GM23338 (cell line): ENCODE results near the gene CLSTN1. TPM values are rescaled to one million over a fixed set of nuclear protein-coding genes. Genes with fewer than 3 reads are reported as not detected.

ENCODE experiments used
- CTCF ChIP-seq, 2 experiments: fragments of 200-600 bp in 1 of 2; sonication (generic) in 1 of 2; conservative IDR thresholded peaks; 2 replicates each; pipeline versions ENCODE4 v1.5.1 to v1.6.1; 2016 to 2017; ENCODE audit warnings: antibody characterized with exemption in 2 of 2, low read depth in 2 of 2, mild to moderate bottlenecking in 2 of 2, moderate library complexity in 1 of 2
- EZH2 ChIP-seq: fragments of 200-600 bp; sonication (generic); IDR thresholded peaks from one replicate; pipeline ENCODE4 v1.8.0; 2017; ENCODE audit warnings: antibody characterized with exemption, mild to moderate bottlenecking, low read depth; ENCODE audit not compliant: unreplicated experiment
- JUNB ChIP-seq: IDR thresholded peaks from one replicate; pipeline ENCODE4 v1.6.1; 2016; ENCODE audit warnings: antibody characterized with exemption; ENCODE audit not compliant: unreplicated experiment
- NANOG ChIP-seq: IDR thresholded peaks from 2 replicates; pipeline ENCODE4 v1.6.1; 2016; ENCODE audit warnings: antibody characterized with exemption, borderline replicate concordance
- POLR2AphosphoS5 ChIP-seq: IDR thresholded peaks from 2 replicates; pipeline ENCODE4 v1.6.1; 2016; ENCODE audit warnings: antibody characterized with exemption, low read depth
- STAT1 ChIP-seq: IDR thresholded peaks from one replicate; pipeline ENCODE4 v1.6.1; 2016; ENCODE audit warnings: antibody characterized with exemption; ENCODE audit not compliant: unreplicated experiment
- polyA plus RNA-seq: library from polyadenylated mRNA; unstranded; fragments of >200 nt; fragmentation: Nextera tagmentation; extraction: Ambion mirVana; gene quantifications from 2 replicates; pipeline ENCODE4 v1.2.1, GENCODE V29; 2016
- total RNA-seq: library from RNA; depleted of rRNA; stranded (reverse); fragments of >200 nt; shearing (Covaris generic); gene quantifications from 2 replicates; pipeline ENCODE4 v1.2.3, GENCODE V29; 2014
- TF ChIP-seq, protein P1 (sequence below): fragments of 250-450 bp; sonication (Bioruptor Pico); IDR thresholded peaks from 2 replicates; pipeline ENCODE4 v1.5.0; 2020; ENCODE audit warnings: mild to moderate bottlenecking, moderate library complexity
- TF ChIP-seq, protein P2 (sequence below): IDR thresholded peaks from 2 replicates; pipeline ENCODE4 v1.6.1; 2016; ENCODE audit warnings: antibody characterized with exemption

CLSTN1 gene
- total and polyA plus RNA-seq, 2 experiments from 2014 or later, result 38.5 to 66.2 TPM

DNA sequence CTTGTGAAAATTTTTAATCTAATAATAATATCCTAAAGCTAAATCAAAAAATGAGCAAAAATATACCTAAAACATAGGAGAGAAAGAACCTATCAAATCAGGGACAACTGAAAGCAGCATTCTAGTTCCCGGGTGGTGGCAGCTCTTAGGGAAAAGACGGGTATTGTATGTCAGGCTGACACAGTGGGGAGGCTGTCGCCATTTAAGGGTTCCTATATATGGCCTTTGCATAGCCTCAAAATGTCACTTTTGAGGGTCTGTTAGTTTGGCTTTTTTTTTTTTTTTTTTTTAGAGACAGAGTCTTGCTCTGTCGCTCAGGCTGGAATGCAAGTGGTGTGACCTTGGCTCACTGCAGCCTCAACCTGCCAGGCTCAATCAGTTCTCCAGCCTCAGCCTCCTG, 6.0 kb downstream of the CLSTN1 start (continued):
- TF ChIP-seq, protein P1, sequence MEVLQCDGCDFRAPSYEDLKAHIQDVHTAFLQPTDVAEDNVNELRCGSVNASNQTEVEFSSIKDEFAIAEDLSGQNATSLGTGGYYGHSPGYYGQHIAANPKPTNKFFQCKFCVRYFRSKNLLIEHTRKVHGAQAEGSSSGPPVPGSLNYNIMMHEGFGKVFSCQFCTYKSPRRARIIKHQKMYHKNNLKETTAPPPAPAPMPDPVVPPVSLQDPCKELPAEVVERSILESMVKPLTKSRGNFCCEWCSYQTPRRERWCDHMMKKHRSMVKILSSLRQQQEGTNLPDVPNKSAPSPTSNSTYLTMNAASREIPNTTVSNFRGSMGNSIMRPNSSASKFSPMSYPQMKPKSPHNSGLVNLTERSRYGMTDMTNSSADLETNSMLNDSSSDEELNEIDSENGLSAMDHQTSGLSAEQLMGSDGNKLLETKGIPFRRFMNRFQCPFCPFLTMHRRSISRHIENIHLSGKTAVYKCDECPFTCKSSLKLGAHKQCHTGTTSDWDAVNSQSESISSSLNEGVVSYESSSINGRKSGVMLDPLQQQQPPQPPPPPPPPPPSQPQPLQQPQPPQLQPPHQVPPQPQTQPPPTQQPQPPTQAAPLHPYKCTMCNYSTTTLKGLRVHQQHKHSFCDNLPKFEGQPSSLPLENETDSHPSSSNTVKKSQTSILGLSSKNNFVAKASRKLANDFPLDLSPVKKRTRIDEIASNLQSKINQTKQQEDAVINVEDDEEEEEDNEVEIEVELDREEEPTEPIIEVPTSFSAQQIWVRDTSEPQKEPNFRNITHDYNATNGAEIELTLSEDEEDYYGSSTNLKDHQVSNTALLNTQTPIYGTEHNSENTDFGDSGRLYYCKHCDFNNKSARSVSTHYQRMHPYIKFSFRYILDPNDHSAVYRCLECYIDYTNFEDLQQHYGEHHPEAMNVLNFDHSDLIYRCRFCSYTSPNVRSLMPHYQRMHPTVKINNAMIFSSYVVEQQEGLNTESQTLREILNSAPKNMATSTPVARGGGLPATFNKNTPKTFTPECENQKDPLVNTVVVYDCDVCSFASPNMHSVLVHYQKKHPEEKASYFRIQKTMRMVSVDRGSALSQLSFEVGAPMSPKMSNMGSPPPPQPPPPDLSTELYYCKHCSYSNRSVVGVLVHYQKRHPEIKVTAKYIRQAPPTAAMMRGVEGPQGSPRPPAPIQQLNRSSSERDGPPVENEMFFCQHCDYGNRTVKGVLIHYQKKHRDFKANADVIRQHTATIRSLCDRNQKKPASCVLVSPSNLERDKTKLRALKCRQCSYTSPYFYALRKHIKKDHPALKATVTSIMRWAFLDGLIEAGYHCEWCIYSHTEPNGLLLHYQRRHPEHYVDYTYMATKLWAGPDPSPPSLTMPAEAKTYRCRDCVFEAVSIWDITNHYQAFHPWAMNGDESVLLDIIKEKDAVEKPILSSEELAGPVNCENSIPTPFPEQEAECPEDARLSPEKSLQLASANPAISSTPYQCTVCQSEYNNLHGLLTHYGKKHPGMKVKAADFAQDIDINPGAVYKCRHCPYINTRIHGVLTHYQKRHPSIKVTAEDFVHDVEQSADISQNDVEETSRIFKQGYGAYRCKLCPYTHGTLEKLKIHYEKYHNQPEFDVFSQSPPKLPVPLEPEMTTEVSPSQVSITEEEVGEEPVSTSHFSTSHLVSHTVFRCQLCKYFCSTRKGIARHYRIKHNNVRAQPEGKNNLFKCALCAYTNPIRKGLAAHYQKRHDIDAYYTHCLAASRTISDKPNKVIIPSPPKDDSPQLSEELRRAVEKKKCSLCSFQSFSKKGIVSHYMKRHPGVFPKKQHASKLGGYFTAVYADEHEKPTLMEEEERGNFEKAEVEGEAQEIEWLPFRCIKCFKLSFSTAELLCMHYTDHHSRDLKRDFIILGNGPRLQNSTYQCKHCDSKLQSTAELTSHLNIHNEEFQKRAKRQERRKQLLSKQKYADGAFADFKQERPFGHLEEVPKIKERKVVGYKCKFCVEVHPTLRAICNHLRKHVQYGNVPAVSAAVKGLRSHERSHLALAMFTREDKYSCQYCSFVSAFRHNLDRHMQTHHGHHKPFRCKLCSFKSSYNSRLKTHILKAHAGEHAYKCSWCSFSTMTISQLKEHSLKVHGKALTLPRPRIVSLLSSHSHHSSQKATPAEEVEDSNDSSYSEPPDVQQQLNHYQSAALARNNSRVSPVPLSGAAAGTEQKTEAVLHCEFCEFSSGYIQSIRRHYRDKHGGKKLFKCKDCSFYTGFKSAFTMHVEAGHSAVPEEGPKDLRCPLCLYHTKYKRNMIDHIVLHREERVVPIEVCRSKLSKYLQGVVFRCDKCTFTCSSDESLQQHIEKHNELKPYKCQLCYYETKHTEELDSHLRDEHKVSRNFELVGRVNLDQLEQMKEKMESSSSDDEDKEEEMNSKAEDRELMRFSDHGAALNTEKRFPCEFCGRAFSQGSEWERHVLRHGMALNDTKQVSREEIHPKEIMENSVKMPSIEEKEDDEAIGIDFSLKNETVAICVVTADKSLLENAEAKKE (CRISPR knock-in tag), result no peak
- TF ChIP-seq, protein P2, sequence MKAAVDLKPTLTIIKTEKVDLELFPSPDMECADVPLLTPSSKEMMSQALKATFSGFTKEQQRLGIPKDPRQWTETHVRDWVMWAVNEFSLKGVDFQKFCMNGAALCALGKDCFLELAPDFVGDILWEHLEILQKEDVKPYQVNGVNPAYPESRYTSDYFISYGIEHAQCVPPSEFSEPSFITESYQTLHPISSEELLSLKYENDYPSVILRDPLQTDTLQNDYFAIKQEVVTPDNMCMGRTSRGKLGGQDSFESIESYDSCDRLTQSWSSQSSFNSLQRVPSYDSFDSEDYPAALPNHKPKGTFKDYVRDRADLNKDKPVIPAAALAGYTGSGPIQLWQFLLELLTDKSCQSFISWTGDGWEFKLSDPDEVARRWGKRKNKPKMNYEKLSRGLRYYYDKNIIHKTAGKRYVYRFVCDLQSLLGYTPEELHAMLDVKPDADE, result no peak
- no peak for TF ChIP-seq EZH2
- no peak for TF ChIP-seq NANOG
- no peak for TF ChIP-seq JUNB
- TF ChIP-seq CTCF (conservative IDR thresholded peaks at IDR 0.05; ENCODE audit: low read depth in 2 of 2), result no peak
- no peak for TF ChIP-seq POLR2AphosphoS5
- no peak for TF ChIP-seq STAT1
